Neural cell (in vitro differentiated cells): ENCODE results near the gene CMBL. TPM values are rescaled to one million over a fixed set of nuclear protein-coding genes. Genes with fewer than 3 reads are reported as not detected.

Experiments
- H2AFZ ChIP-seq: fragments of 200-600, 300-800 bp; sonication (generic), shearing (Covaris generic); 2 replicates; pipeline ENCODE4 v1.6.0; 2014; ENCODE audit warnings: low read depth, mild to moderate bottlenecking, antibody characterized with exemption, low read length, moderate library complexity
- H3F3A ChIP-seq: fragments of 200-600 bp; shearing (Covaris generic); 2 replicates; pipeline ENCODE4 v1.6.1; 2016; ENCODE audit warnings: mild to moderate bottlenecking, moderate library complexity, mixed read lengths, antibody characterized with exemption, low read length; ENCODE audit not compliant: insufficient read depth, poor library complexity, severe bottlenecking
- H3K27ac ChIP-seq: fragments of 200-600, 300-800 bp; sonication (generic), shearing (Covaris generic); 2 replicates; pipeline ENCODE4 v1.5.1; 2014; ENCODE audit warnings: mild to moderate bottlenecking, low read length, moderate library complexity
- H3K27me3 ChIP-seq: fragments of 300-800, 200-600 bp; sonication (generic), shearing (Covaris generic); 2 replicates; pipeline ENCODE4 v1.6.0; 2014; ENCODE audit warnings: mild to moderate bottlenecking, low read depth, low read length, moderate library complexity; ENCODE audit not compliant: insufficient read depth
- H3K36me3 ChIP-seq: fragments of 300-800, 200-600 bp; sonication (generic), shearing (Covaris generic); 2 replicates; pipeline ENCODE4 v1.5.1; 2014; ENCODE audit warnings: mild to moderate bottlenecking, antibody characterized with exemption, low read length, moderate library complexity; ENCODE audit not compliant: insufficient read depth
- H3K4me2 ChIP-seq: fragments of 300-800, 200-600 bp; sonication (generic), shearing (Covaris generic); 2 replicates; pipeline ENCODE4 v1.6.0; 2014; ENCODE audit warnings: mild to moderate bottlenecking, low read length
- H3K4me3 ChIP-seq: fragments of 300-800, 200-600 bp; sonication (generic), shearing (Covaris generic); 2 replicates; pipeline ENCODE4 v1.5.1; 2014; ENCODE audit warnings: mild to moderate bottlenecking, low read length, moderate library complexity
- H3K79me2 ChIP-seq: fragments of 200-600 bp; shearing (Covaris generic); replicated peaks from 2 replicates; pipeline ENCODE4 v1.6.0; 2014; ENCODE audit warnings: mild to moderate bottlenecking, low read length, moderate library complexity; ENCODE audit not compliant: insufficient read depth
- H3K9ac ChIP-seq: fragments of 300-800, 200-600 bp; sonication (generic), shearing (Covaris generic); 2 replicates; pipeline ENCODE4 v1.6.1; 2016; ENCODE audit warnings: mild to moderate bottlenecking, low read length, mixed read lengths
- H3K9me2 ChIP-seq: fragments of 200-600 bp; shearing (Covaris generic); 2 replicates; pipeline ENCODE4 v1.6.1; 2016; ENCODE audit warnings: mild to moderate bottlenecking, low read length, mixed read lengths; ENCODE audit not compliant: insufficient read depth
- H3K9me3 ChIP-seq: fragments of 200-600, 300-800 bp; sonication (generic), shearing (Covaris generic); 2 replicates; pipeline ENCODE4 v1.6.1; 2016; ENCODE audit warnings: mild to moderate bottlenecking, mixed run types, low read length, moderate library complexity, mixed read lengths
- H4K20me1 ChIP-seq: fragments of 200-600 bp; shearing (Covaris generic); 2 replicates; pipeline ENCODE4 v1.6.1; 2016; ENCODE audit warnings: mild to moderate bottlenecking, mixed run types; ENCODE audit not compliant: insufficient read depth
- CTCF ChIP-seq: fragments of 450-650 bp; IDR thresholded peaks from 2 replicates; pipeline ENCODE4 v1.5.1; 2014; ENCODE audit warnings: antibody characterized with exemption, mild to moderate bottlenecking, moderate library complexity; ENCODE audit not compliant: poor library complexity, severe bottlenecking
- EP300 ChIP-seq: fragments of 450-650 bp; conservative IDR thresholded peaks from 2 replicates; pipeline ENCODE4 v1.6.1; 2014; ENCODE audit warnings: antibody characterized with exemption, mild to moderate bottlenecking, moderate library complexity; ENCODE audit not compliant: poor library complexity, severe bottlenecking
- EZH2 ChIP-seq: fragments of 200-600, 300-800 bp; shearing (Covaris generic), sonication (generic); IDR thresholded peaks from 2 replicates; pipeline ENCODE4 v1.6.1; 2014; ENCODE audit warnings: antibody characterized with exemption, low read length, borderline replicate concordance, mild to moderate bottlenecking; ENCODE audit not compliant: insufficient read depth, poor library complexity, severe bottlenecking
- MXI1 ChIP-seq: fragments of 450-650 bp; conservative IDR thresholded peaks from 2 replicates; pipeline ENCODE4 v1.6.1; 2014; ENCODE audit warnings: antibody characterized with exemption, mild to moderate bottlenecking; ENCODE audit not compliant: poor library complexity, severe bottlenecking
- POLR2AphosphoS5 ChIP-seq: IDR thresholded peaks from 2 replicates; pipeline ENCODE4 v1.6.1; 2012
- RAD21 ChIP-seq: fragments of 450-650 bp; conservative IDR thresholded peaks from 2 replicates; pipeline ENCODE4 v1.6.1; 2014; ENCODE audit warnings: antibody characterized with exemption, mild to moderate bottlenecking, moderate library complexity
- SMC3 ChIP-seq: fragments of 450-650 bp; conservative IDR thresholded peaks from 2 replicates; pipeline ENCODE4 v1.6.1; 2014; ENCODE audit warnings: antibody characterized with exemption, mild to moderate bottlenecking, moderate library complexity; ENCODE audit not compliant: poor library complexity
- TAF1 ChIP-seq: IDR thresholded peaks from 2 replicates; pipeline ENCODE4 v1.6.1; 2012; ENCODE audit warnings: low read depth
- polyA plus RNA-seq: library from polyadenylated mRNA; depleted of rRNA; stranded (reverse); fragments of >200 nt; gene quantifications from 2 replicates; pipeline ENCODE4 v1.2.3, GENCODE V29; 2014
- TF ChIP-seq, protein P1 (sequence below): IDR thresholded peaks from 2 replicates; pipeline ENCODE4 v1.6.1; 2012; ENCODE audit warnings: borderline replicate concordance

Gene CMBL
- polyA plus RNA-seq, 1 donor from 2014 or later, result 0.58 TPM

- no peak for TF ChIP-seq CTCF
Observed at GRCh38 chr5:10262121-10262774, 45.5 kb downstream of the CMBL start (continued).

DNA sequence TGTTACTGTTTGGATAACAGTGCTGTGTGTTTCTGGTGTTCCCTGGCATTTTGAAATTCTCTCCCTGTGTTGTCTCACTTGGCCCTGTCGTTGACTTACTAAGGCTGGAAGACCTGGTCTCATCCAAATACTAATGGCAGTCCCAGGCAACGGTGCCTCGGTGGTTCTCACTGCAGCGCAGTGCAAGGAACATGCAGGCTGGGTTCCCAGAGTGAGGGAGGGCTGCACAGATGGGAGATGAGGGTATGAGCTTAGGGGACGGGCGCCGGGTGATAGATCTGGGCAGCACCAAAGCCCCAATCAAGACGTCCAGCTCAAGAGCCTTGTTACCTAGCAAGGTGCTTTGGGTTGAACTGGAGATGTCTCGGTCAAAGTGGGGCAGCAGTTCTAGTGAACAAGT lies 46.6 kb downstream of the CMBL start:
- no peak for TF ChIP-seq POLR2AphosphoS5
- TF ChIP-seq RAD21, result no peak
- TF ChIP-seq EZH2, result no peak
- TF ChIP-seq, protein P1, sequence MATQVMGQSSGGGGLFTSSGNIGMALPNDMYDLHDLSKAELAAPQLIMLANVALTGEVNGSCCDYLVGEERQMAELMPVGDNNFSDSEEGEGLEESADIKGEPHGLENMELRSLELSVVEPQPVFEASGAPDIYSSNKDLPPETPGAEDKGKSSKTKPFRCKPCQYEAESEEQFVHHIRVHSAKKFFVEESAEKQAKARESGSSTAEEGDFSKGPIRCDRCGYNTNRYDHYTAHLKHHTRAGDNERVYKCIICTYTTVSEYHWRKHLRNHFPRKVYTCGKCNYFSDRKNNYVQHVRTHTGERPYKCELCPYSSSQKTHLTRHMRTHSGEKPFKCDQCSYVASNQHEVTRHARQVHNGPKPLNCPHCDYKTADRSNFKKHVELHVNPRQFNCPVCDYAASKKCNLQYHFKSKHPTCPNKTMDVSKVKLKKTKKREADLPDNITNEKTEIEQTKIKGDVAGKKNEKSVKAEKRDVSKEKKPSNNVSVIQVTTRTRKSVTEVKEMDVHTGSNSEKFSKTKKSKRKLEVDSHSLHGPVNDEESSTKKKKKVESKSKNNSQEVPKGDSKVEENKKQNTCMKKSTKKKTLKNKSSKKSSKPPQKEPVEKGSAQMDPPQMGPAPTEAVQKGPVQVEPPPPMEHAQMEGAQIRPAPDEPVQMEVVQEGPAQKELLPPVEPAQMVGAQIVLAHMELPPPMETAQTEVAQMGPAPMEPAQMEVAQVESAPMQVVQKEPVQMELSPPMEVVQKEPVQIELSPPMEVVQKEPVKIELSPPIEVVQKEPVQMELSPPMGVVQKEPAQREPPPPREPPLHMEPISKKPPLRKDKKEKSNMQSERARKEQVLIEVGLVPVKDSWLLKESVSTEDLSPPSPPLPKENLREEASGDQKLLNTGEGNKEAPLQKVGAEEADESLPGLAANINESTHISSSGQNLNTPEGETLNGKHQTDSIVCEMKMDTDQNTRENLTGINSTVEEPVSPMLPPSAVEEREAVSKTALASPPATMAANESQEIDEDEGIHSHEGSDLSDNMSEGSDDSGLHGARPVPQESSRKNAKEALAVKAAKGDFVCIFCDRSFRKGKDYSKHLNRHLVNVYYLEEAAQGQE, result no peak
- TF ChIP-seq MXI1, result no peak
- no peak for TF ChIP-seq SMC3
- no peaks in the 10 kb centered on the region for H3K27me3 ChIP-seq
- H3K9ac ChIP-seq, result no peak overlapping the region
- H3K79me2 ChIP-seq, result no peaks in the 10 kb centered on the region
- H4K20me1 ChIP-seq, result no peaks in the 10 kb centered on the region
- H3K4me3 ChIP-seq, result no peak overlapping the region
- H3K4me2 ChIP-seq, result no peak overlapping the region
- no peaks in the 10 kb centered on the region for H3K9me3 ChIP-seq
- no peak overlapping the region for H3K27ac ChIP-seq
- H3F3A ChIP-seq, result no peaks in the 10 kb centered on the region
- H2AFZ ChIP-seq, result no peak overlapping the region
- H3K9me2 ChIP-seq, result no peaks in the 10 kb centered on the region
- H3K36me3 ChIP-seq, result peaks cover 7% of the 10 kb centered on the region

- Histone ChIP-seq H2AFZ (no peak overlapping the region), H3K9me2 (no peaks in the 10 kb centered on the region), H3K9me3 (no peaks in the 10 kb centered on the region), H3K4me3 (no peak overlapping the region), H3K79me2 (no peaks in the 10 kb centered on the region), H3K27me3 (no peaks in the 10 kb centered on the region), H3F3A (no peaks in the 10 kb centered on the region), H3K4me2 (no peak overlapping the region), H3K36me3 (peaks cover 12% of the 10 kb centered on the region), H3K27ac (no peak overlapping the region), H4K20me1 (no peaks in the 10 kb centered on the region), H3K9ac (no peak overlapping the region)
- TF ChIP-seq EZH2, result no peak
- no peak for TF ChIP-seq SMC3
- TF ChIP-seq MXI1, result no peak
- TF ChIP-seq CTCF, result no peak
- TF ChIP-seq RAD21, result no peak
- no peak for TF ChIP-seq EP300
- TF ChIP-seq POLR2AphosphoS5, result no peak
- TF ChIP-seq TAF1, result no peak
- TF ChIP-seq, protein P1, result no peak
Observed at GRCh38 chr5:10259899-10260298, 47.8 kb downstream of the CMBL start.
